Measurements from ENCODE around the gene SNX32. TPM values are rescaled to one million over a fixed set of nuclear protein-coding genes. Genes with fewer than 3 reads are reported as not detected.

Gene SNX32
- total and polyA plus RNA-seq, 9 of the 15 experiments (the other 6 are each of a cell fraction or from before 2014, with no cell fraction given): 0.03 TPM; not detected in 7

GRCh38 chr11:65814131-65814985 lies 19.4 kb upstream of the SNX32 start (continued):
- TF ChIP-seq AFF1 (IDR thresholded peaks at IDR 0.05; ENCODE audit: low read depth in 1 of 2, partially characterized antibody in 2 of 2) (no peak), TFE3 (CRISPR knock-in tag; IDR thresholded peaks at IDR 0.05) (0 out of 2 replicates have a peak, but pooled peaks have one; percentile 20)
